Liver (tissue), 9 donors: ENCODE data around the gene MBNL2. TPM values are rescaled to one million over a fixed set of nuclear protein-coding genes. Genes with fewer than 3 reads are reported as not detected.

Experiments
- DNase-seq: peaks from one replicate; pipeline ENCODE4 v3.0.0-alpha.2; 2017; ENCODE audit warnings: low spot score
- H3K27ac ChIP-seq, 2 donors: one replicate each; pipeline ENCODE4 v1.7.0; 2013; ENCODE audit warnings: inconsistent platforms in 2 of 2, low read length in 2 of 2, control low read depth in 1 of 2, low read depth in 1 of 2, mild to moderate bottlenecking in 1 of 2
- H3K27me3 ChIP-seq, 4 donors: one replicate each; pipeline versions ENCODE4 v1.6.1 to v1.7.0; 2013; ENCODE audit warnings: low read length in 3 of 4, inconsistent platforms in 1 of 4, mild to moderate bottlenecking in 1 of 4, moderate library complexity in 1 of 4; ENCODE audit not compliant: control insufficient read depth in 4 of 4, insufficient read depth in 4 of 4
- H3K36me3 ChIP-seq, 4 donors: one replicate each; pipeline versions ENCODE4 v1.6.1 to v1.7.0; 2013; ENCODE audit warnings: low read length in 3 of 4, mild to moderate bottlenecking in 3 of 4, low read depth in 1 of 4, moderate library complexity in 1 of 4; ENCODE audit not compliant: control insufficient read depth in 4 of 4, insufficient read depth in 3 of 4
- H3K4me1 ChIP-seq, 4 donors: one replicate each; pipeline versions ENCODE4 v1.6.1 to v1.7.0; 2013; ENCODE audit warnings: low read length in 3 of 4, mild to moderate bottlenecking in 3 of 4, moderate library complexity in 1 of 4; ENCODE audit not compliant: control insufficient read depth in 4 of 4, insufficient read depth in 4 of 4
- H3K4me3 ChIP-seq, 3 donors: one replicate each; pipeline versions ENCODE4 v1.6.1 to v1.7.0; 2013; ENCODE audit warnings: low read length in 3 of 3, control low read depth in 1 of 3, low read depth in 1 of 3, mild to moderate bottlenecking in 1 of 3
- H3K9ac ChIP-seq, 2 donors: one replicate each; pipeline ENCODE4 v1.7.0; 2013; ENCODE audit warnings: low read length in 2 of 2, mild to moderate bottlenecking in 2 of 2, moderate library complexity in 2 of 2, control low read depth in 1 of 2, low read depth in 1 of 2
- H3K9me3 ChIP-seq, 4 donors: one replicate each; pipeline versions ENCODE4 v1.6.1 to v1.7.0; 2013; ENCODE audit warnings: low read length in 3 of 4; ENCODE audit not compliant: control insufficient read depth in 4 of 4
- EGR1 ChIP-seq, 2 donors: IDR thresholded peaks; 2 replicates each; pipeline ENCODE4 v1.6.1; 2016 to 2018; ENCODE audit warnings: antibody characterized with exemption in 2 of 2, low read depth in 2 of 2
- FOXA1 ChIP-seq: IDR thresholded peaks from 2 replicates; pipeline ENCODE4 v1.6.1; 2016; ENCODE audit warnings: antibody characterized with exemption
- FOXA2 ChIP-seq: IDR thresholded peaks from 2 replicates; pipeline ENCODE4 v1.6.1; 2016; ENCODE audit warnings: antibody characterized with exemption
- GABPA ChIP-seq, 2 donors: IDR thresholded peaks in 1 of 2; conservative IDR thresholded peaks in 1 of 2; 2 replicates each; pipeline ENCODE4 v1.6.1; 2016; ENCODE audit warnings: antibody characterized with exemption in 2 of 2, mild to moderate bottlenecking in 1 of 2, moderate library complexity in 1 of 2
- HNF4A ChIP-seq, 2 donors: conservative IDR thresholded peaks; 2 replicates each; pipeline ENCODE4 v1.6.1; 2016; ENCODE audit warnings: antibody characterized with exemption in 2 of 2, mild to moderate bottlenecking in 2 of 2
- HNF4G ChIP-seq: IDR thresholded peaks from 2 replicates; pipeline ENCODE4 v1.6.1; 2016; ENCODE audit warnings: antibody characterized with exemption
- JUND ChIP-seq, 2 donors: IDR thresholded peaks; 2 replicates each; pipeline ENCODE4 v1.6.1; 2016; ENCODE audit warnings: antibody characterized with exemption in 2 of 2
- MAX ChIP-seq: IDR thresholded peaks from 2 replicates; pipeline ENCODE4 v1.6.1; 2016; ENCODE audit warnings: antibody characterized with exemption
- NR2F2 ChIP-seq: IDR thresholded peaks from 2 replicates; pipeline ENCODE4 v1.6.1; 2016; ENCODE audit warnings: antibody characterized with exemption
- RAD21 ChIP-seq, 2 donors: IDR thresholded peaks; 2 replicates each; pipeline ENCODE4 v1.6.1; 2016; ENCODE audit warnings: antibody characterized with exemption in 2 of 2, mild to moderate bottlenecking in 2 of 2
- REST ChIP-seq: IDR thresholded peaks from 2 replicates; pipeline ENCODE4 v1.6.1; 2016; ENCODE audit warnings: antibody characterized with exemption, mild to moderate bottlenecking
- RXRA ChIP-seq, 2 donors: IDR thresholded peaks; 2 replicates each; pipeline ENCODE4 v1.6.1; 2017 to 2018; ENCODE audit warnings: antibody characterized with exemption in 2 of 2, mild to moderate bottlenecking in 1 of 2
- SP1 ChIP-seq: IDR thresholded peaks from 2 replicates; pipeline ENCODE4 v1.6.1; 2018; ENCODE audit warnings: antibody characterized with exemption, mild to moderate bottlenecking
- TAF1 ChIP-seq: conservative IDR thresholded peaks from 2 replicates; pipeline ENCODE4 v1.6.1; 2016; ENCODE audit warnings: antibody characterized with exemption, mild to moderate bottlenecking
- YY1 ChIP-seq: IDR thresholded peaks from 2 replicates; pipeline ENCODE4 v1.6.1; 2016; ENCODE audit warnings: antibody characterized with exemption, mild to moderate bottlenecking
- WGBS: extraction: QIAGEN DNeasy Blood & Tissue Kit; methylation state at CpG from one replicate; pipeline ENCODE4 v1.1.7; 2013; 5-methylcytosine and 5-hydroxymethylcytosine counted together
- polyA plus RNA-seq, 2 donors: library from polyadenylated mRNA; stranded (reverse) in 1 of 2; unstranded in 1 of 2; fragments of 200-250 nt in 1 of 2; fragments of >200 nt in 1 of 2; fragmentation: Nextera tagmentation in 1 of 2; extraction: Ambion mirVana in 1 of 2; gene quantifications; one replicate each; pipeline versions ENCODE4 v1.2.1 to v1.2.3, GENCODE V29; 2013 to 2015
- total RNA-seq, 2 donors: library from RNA; depleted of rRNA; stranded (reverse); fragments of >200 nt; gene quantifications; one replicate each; pipeline ENCODE4 v1.2.3, GENCODE V29; 2014
- TF ChIP-seq, protein P1 (sequence below): fragments of 150-350 bp; IDR thresholded peaks from 2 replicates; pipeline ENCODE4 v1.5.1; 2017; ENCODE audit warnings: improper control_type of control experiment, low read depth, low read length; ENCODE audit not compliant: missing input control
- TF ChIP-seq, protein P2 (sequence below): IDR thresholded peaks from 2 replicates; pipeline ENCODE4 v1.6.1; 2016; ENCODE audit warnings: antibody characterized with exemption
- TF ChIP-seq, protein P3 (sequence below): IDR thresholded peaks from 2 replicates; pipeline ENCODE4 v1.6.1; 2016; ENCODE audit warnings: antibody characterized with exemption
- donor health status: healthy.
- donor health status: healthy.
- donor health status: healthy.
- donor health status: healthy.
- donor health status: healthy.

MBNL2 gene
- total and polyA plus RNA-seq, 4 donors: 16.0 to 49.6 (median 36.8) TPM

DNA sequence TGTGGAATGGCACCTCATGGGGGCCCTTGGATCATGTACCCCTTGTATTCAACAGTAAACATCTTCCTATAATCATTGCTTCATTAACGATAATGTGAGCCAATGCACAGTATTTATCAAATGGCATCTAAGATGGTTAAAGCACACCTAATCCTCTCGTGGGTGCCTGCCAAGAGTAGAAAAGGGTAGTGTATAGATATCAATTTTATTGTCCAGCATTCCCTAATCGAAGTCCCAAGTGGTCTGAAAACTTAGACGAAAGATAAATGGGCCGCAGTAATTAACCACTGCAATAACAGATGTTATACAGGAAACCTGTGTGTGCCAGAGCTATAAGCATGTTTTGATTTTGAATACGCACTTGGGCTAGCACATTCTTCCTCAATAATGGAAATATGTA is 667 bp upstream of the MBNL2 start:
- peak overlapping the region in 1 of 2 donors; percentile 41 for H3K9ac ChIP-seq
- peak overlapping the region; percentile 97 to 99 for H3K27ac ChIP-seq
- WGBS: 64% methylated on average over 6 of the region's 6 CpGs
- H3K36me3 ChIP-seq: peaks cover 0 to 1% (median 0%) of the 10 kb centered on the region in 4 donors
- TF ChIP-seq RXRA (IDR thresholded peaks at IDR 0.05) (no peak), REST (no peak), GABPA (IDR thresholded peaks at IDR 0.05 in 1 of 2, conservative IDR thresholded peaks at IDR 0.05 in 1 of 2) (no peak), YY1 (no peak), RAD21 (IDR thresholded peaks at IDR 0.05) (no peak), HNF4A (conservative IDR thresholded peaks at IDR 0.05) (no peak), FOXA2 (no peak), TAF1 (no peak), NR2F2 (no peak), FOXA1 (no peak), JUND (IDR thresholded peaks at IDR 0.05) (no peak), EGR1 (IDR thresholded peaks at IDR 0.05; ENCODE audit: low read depth in 2 of 2) (no peak), SP1 (no peak), HNF4G (no peak), MAX (no peak)
- TF ChIP-seq, protein P1, sequence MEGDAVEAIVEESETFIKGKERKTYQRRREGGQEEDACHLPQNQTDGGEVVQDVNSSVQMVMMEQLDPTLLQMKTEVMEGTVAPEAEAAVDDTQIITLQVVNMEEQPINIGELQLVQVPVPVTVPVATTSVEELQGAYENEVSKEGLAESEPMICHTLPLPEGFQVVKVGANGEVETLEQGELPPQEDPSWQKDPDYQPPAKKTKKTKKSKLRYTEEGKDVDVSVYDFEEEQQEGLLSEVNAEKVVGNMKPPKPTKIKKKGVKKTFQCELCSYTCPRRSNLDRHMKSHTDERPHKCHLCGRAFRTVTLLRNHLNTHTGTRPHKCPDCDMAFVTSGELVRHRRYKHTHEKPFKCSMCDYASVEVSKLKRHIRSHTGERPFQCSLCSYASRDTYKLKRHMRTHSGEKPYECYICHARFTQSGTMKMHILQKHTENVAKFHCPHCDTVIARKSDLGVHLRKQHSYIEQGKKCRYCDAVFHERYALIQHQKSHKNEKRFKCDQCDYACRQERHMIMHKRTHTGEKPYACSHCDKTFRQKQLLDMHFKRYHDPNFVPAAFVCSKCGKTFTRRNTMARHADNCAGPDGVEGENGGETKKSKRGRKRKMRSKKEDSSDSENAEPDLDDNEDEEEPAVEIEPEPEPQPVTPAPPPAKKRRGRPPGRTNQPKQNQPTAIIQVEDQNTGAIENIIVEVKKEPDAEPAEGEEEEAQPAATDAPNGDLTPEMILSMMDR: no peak
- TF ChIP-seq, protein P2, sequence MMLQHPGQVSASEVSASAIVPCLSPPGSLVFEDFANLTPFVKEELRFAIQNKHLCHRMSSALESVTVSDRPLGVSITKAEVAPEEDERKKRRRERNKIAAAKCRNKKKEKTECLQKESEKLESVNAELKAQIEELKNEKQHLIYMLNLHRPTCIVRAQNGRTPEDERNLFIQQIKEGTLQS: no peak
- TF ChIP-seq, protein P3, sequence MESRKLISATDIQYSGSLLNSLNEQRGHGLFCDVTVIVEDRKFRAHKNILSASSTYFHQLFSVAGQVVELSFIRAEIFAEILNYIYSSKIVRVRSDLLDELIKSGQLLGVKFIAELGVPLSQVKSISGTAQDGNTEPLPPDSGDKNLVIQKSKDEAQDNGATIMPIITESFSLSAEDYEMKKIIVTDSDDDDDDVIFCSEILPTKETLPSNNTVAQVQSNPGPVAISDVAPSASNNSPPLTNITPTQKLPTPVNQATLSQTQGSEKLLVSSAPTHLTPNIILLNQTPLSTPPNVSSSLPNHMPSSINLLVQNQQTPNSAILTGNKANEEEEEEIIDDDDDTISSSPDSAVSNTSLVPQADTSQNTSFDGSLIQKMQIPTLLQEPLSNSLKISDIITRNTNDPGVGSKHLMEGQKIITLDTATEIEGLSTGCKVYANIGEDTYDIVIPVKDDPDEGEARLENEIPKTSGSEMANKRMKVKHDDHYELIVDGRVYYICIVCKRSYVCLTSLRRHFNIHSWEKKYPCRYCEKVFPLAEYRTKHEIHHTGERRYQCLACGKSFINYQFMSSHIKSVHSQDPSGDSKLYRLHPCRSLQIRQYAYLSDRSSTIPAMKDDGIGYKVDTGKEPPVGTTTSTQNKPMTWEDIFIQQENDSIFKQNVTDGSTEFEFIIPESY: no peak
- no peak overlapping the region for H3K4me3 ChIP-seq
- H3K4me1 ChIP-seq: peaks cover 9 to 29% (median 15%) of the 10 kb centered on the region in 4 donors
- no peaks in the 10 kb centered on the region for H3K9me3 ChIP-seq
- no peak for DNase-seq
- no peaks in the 10 kb centered on the region for H3K27me3 ChIP-seq
